Astrocyte of the spinal cord (primary cell): ENCODE data around the gene KRTAP10-1.

Experiments used
- DNase-seq: peaks from one replicate; pipeline ENCODE4 v3.0.0; 2011; ENCODE audit warnings: low read depth, low spot score
- H3K4me3 ChIP-seq: 2 replicates; pipeline ENCODE4 v1.5.1; 2011; ENCODE audit warnings: low read depth, mild to moderate bottlenecking, low read length, moderate library complexity
- in situ Hi-C: cut with HindIII; loops from 2 replicates; pipeline ENCODE4 v1.10.0; 2017; ENCODE audit warnings: low sequenced_read_pairs
- TF ChIP-seq, protein P1 (sequence below): IDR thresholded peaks from 2 replicates; pipeline ENCODE4 v1.5.1; 2012; ENCODE audit warnings: low read depth, mild to moderate bottlenecking, low read length, inconsistent platforms

The KRTAP10-1 gene

DNA sequence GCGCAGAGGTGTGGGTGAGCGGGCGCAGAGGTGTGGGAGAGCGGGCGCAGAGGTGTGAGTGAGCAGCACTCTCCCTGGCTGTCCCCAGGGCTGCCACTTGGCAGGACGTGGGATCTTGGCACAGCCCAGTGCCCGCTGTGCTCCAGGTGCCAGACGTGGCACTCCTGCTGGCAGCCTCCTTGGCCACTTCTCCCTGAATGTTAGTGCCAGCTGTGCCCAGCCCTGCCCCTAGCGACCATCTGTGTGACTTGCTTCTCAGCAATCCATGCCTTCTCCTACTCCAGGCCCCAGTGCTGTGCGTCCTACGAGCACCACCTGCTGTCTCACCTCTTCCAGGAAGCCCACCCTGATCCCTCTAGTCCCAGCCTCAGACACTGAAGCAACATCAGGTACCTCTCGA is 30.5 kb downstream of the KRTAP10-1 start:
- in situ Hi-C loops = no loop called here
- TF ChIP-seq, protein P1, sequence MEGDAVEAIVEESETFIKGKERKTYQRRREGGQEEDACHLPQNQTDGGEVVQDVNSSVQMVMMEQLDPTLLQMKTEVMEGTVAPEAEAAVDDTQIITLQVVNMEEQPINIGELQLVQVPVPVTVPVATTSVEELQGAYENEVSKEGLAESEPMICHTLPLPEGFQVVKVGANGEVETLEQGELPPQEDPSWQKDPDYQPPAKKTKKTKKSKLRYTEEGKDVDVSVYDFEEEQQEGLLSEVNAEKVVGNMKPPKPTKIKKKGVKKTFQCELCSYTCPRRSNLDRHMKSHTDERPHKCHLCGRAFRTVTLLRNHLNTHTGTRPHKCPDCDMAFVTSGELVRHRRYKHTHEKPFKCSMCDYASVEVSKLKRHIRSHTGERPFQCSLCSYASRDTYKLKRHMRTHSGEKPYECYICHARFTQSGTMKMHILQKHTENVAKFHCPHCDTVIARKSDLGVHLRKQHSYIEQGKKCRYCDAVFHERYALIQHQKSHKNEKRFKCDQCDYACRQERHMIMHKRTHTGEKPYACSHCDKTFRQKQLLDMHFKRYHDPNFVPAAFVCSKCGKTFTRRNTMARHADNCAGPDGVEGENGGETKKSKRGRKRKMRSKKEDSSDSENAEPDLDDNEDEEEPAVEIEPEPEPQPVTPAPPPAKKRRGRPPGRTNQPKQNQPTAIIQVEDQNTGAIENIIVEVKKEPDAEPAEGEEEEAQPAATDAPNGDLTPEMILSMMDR = no peak
- no peak for DNase-seq
- H3K4me3 ChIP-seq = no peak overlapping the region

DNA sequence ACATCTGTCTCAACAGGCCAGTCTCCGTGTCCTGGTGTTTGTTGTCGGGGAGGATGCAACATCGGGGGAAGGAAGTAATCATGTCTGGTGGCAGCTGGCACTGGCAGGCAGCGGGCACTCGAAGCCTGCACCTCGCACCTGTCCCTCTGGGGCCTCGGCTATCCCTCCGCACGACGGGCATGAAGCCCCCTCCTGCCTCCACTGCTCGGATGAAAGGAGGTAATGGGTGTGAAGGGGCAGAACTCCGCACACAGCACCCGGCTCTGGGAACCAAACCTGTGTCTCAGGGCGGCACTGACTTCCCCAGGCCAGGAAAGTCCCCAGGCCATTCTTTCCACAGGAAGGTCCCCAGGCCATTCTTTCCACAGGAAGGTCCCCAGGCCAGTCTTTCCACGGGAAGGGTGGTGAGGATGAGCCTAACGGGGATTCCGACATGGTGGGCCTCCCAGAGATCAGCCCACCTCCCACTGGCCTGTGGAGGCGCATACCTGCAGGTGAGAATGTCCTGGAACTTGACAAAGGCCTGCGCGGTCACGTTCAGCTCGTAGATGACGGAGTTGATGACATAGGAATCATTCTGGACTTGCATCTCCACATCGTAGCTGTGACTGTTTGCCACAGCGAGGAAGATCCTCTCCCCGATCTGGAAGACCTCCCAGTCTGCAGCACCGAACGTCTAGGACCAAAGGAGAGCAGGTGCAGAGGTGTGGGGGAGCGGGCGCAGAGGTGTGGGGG is 31.1 kb downstream of the KRTAP10-1 start:
- TF ChIP-seq, protein P1 = no peak
- DNase-seq = no peak
- H3K4me3 ChIP-seq = no peak overlapping the region
- in situ Hi-C loops = no loop called here

DNA sequence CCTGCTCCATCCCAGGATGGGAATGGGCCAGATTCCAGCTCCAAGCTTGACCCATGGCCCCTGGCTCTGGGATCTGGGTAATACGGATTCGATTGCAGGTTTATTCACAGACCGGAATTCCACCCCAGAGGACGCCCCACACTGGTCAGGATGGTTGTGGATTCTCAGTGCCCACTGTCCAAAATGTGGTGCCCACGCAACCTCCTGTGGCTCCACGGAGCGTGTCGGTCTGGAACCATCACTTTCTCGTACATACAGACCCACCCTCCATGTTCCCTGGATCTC is 31.6 kb downstream of the KRTAP10-1 start:
- in situ Hi-C loops = no loop called here
- H3K4me3 ChIP-seq = no peak overlapping the region
- no peak for DNase-seq
- TF ChIP-seq, protein P1 = no peak

DNA sequence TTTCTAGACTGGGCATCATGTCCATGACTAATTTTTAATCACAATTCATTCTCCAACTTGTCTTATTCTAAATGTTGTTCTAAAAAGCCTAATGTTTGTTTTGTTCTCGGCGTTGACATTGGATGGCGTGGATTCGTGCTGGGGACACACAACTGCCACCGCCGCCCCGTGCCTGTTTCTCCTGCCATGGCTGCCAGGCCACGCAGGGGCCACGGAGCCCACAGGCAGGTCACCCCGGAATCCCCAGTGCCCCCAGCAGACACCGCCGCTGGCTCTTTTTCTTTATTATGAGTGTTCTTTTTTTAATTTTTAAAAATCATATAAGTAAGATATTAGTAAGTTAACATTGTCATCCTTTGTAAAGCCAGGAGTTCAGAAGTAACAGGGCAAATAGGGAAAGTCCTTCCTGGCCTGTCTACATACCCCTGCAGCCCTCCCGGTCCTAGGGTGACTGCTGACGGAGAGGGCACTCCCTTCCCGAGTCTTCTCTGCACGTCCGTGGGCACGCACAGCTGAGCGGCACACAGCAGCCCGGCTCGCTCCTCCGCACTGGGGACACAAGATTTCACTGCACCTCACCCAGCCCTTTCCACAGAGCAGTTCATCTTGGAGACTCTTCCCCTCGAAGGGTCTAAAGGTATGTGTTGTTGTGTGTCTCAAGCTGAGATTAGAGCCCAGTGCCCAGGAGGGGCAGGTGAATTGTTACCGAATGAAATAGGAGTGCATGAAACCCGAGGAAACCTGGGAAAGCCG is 32.1 kb downstream of the KRTAP10-1 start:
- H3K4me3 ChIP-seq = no peak overlapping the region
- in situ Hi-C loops = no loop called here
- TF ChIP-seq, protein P1 = no peak

DNA sequence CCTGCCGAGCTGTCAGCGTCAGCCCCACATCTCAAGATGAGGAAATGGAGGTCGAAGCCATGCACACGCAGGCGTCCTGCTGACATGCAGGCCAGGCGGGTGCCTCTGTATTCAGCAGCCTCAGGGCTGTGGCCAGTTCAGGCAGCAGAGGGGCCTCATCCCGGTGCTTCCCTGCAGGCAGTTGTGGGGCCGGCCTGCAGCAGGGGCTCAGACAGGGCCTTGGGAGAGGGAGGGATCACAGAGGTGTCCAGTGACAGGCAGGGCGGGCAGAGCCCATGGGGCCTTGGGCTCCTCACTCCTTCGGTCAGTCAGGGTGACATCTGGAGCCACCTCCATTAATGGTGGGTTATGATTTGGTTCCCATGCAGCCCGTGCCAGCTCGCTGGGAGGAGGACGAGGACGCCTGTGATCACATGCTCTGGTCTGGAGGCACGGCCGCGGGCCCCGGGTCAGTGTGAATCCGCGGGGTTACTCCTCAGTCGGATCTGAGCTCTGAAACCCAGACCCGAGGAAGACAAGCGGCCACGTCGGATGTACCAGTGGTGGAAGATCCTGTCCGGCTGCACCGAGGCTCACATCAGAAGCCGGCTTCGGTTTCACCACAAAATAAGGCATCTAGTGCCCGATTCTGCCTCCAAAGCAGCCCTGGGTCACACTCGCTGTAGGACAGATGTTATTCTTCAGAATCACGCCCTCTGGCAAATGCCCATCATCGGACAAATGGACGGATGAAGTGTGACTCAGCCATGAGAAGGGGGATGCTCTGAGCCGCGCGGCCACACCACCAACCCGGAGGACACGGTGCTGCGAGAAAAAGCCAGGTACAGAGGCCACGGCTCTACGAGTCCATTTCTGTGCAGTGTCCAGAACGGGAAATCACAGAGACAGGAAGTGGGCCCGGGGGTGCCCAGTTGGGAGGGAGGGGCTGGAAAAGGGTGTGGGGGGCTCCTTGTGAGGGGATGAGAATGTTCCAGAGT is 33.4 kb downstream of the KRTAP10-1 start:
- TF ChIP-seq, protein P1 = no peak
- in situ Hi-C loops = no loop called here
- no peak overlapping the region for H3K4me3 ChIP-seq

More for the DNA sequence above, 32.1 kb downstream of the KRTAP10-1 start:
- no peak for DNase-seq

DNA sequence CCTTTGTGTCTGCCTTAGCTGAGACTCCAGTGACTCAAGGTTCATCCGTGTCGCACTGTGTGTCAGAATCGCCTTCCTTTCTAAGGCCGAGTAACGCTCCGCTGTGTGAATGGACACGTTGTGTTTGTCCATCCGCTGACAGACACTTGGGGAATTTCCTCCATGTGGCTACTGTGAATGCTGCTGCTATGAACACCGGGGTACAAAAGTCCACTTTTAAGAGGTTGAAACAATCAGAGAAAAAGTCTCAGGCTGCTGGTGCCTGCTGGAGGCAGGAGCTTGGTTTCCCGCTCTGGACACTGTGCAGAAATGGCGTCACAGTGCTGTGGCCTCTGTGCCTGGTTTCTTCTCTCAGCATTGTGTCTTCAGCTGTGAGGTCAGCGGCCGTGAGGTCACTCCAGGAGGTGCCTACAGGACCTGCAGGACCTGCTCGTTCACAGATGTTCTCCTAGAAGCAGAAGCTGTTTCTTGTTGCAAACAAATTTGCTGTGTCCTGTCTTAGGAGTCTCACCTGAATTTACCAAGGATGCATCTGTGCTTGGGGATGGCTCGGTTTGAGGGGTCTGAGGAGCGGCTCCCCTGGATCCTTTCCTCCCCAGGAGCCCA is 34.2 kb downstream of the KRTAP10-1 start:
- no peak overlapping the region for H3K4me3 ChIP-seq
- in situ Hi-C loops = no loop called here
- no peak for DNase-seq
- TF ChIP-seq, protein P1 = no peak

More for the DNA sequence above, 33.4 kb downstream of the KRTAP10-1 start:
- no peak for DNase-seq
